Panc1 (cell line): ENCODE results near the gene C3orf33.

Source experiments
- CTCF ChIP-seq: fragments of 450-650 bp; IDR thresholded peaks from 2 replicates; pipeline ENCODE4 v1.5.1; 2017; ENCODE audit warnings: mild to moderate bottlenecking
- POLR2AphosphoS5 ChIP-seq: IDR thresholded peaks from 2 replicates; pipeline ENCODE4 v1.6.1; 2012; ENCODE audit warnings: mild to moderate bottlenecking, low read depth, low read length, moderate library complexity
- REST ChIP-seq, 2 experiments: IDR thresholded peaks; 2 replicates each; pipeline ENCODE4 v1.6.1; 2011 to 2012; ENCODE audit warnings: low read depth in 2 of 2, control low read depth in 1 of 2, low read length in 1 of 2, mild to moderate bottlenecking in 1 of 2, moderate library complexity in 1 of 2; ENCODE audit not compliant: insufficient read depth in 1 of 2
- SIN3A ChIP-seq: IDR thresholded peaks from 2 replicates; pipeline ENCODE4 v1.6.1; 2012; ENCODE audit warnings: low read depth, mild to moderate bottlenecking, low read length, moderate library complexity, borderline replicate concordance; ENCODE audit not compliant: insufficient read depth
- TCF7L2 ChIP-seq: IDR thresholded peaks from 2 replicates; pipeline ENCODE4 v1.6.1; 2011; ENCODE audit warnings: mild to moderate bottlenecking, low read depth, low read length, inconsistent platforms

- TF ChIP-seq CTCF: no peak
- no peak for TF ChIP-seq POLR2AphosphoS5
- no peak for TF ChIP-seq REST (IDR thresholded peaks at IDR 0.05; ENCODE audit: insufficient read depth in 1 of 2, low read depth in 2 of 2, low read length in 1 of 2)
- TF ChIP-seq SIN3A: no peak
- no peak for TF ChIP-seq TCF7L2
Observed at GRCh38 chr3:155809181-155809580, 3.1 kb upstream of the C3orf33 start.
